ENCODE data around the gene PTPRG. TPM values are rescaled to one million over a fixed set of nuclear protein-coding genes. Genes with fewer than 3 reads are reported as not detected.

The PTPRG gene
- total RNA-seq, 4 donors from 2014 or later: 8.4 to 37.3 (median 14.9) TPM

DNA sequence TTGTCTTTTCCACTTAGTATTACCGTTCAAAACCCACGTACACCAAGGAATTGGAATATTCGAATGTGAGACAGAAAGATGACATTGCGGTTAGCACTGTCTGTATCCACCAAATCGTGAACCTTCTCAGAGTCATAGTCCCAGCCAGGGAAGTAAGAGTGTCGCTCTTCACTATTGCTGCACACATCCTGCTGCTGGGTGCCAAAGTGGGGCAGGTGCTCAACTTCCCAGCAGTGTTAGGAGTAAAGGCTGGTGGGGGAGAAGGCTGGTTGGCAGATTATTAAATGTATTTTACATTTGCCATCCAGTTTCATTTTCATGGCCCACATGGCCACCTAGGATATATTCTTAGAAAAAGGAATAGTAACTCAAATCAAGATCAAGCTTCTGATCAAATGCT, 65.1 kb downstream of the PTPRG start:
- no peak overlapping the region for H3K4me3 ChIP-seq (ENCODE audit: low read depth, poor library complexity, severe bottlenecking)
- 87% methylated on average over 6 of the region's 6 CpGs for WGBS, 2 donors
- DNase-seq (ENCODE audit: low spot score in 2 of 2): no peak
- no peak for TF ChIP-seq POLR2A (IDR thresholded peaks at IDR 0.05)
- TF ChIP-seq, protein P1, sequence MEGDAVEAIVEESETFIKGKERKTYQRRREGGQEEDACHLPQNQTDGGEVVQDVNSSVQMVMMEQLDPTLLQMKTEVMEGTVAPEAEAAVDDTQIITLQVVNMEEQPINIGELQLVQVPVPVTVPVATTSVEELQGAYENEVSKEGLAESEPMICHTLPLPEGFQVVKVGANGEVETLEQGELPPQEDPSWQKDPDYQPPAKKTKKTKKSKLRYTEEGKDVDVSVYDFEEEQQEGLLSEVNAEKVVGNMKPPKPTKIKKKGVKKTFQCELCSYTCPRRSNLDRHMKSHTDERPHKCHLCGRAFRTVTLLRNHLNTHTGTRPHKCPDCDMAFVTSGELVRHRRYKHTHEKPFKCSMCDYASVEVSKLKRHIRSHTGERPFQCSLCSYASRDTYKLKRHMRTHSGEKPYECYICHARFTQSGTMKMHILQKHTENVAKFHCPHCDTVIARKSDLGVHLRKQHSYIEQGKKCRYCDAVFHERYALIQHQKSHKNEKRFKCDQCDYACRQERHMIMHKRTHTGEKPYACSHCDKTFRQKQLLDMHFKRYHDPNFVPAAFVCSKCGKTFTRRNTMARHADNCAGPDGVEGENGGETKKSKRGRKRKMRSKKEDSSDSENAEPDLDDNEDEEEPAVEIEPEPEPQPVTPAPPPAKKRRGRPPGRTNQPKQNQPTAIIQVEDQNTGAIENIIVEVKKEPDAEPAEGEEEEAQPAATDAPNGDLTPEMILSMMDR (IDR thresholded peaks at IDR 0.05): no peak
- intact Hi-C loops (cut with DNase I; ENCODE audit: low total_unique reads): no loop called here

DNA sequence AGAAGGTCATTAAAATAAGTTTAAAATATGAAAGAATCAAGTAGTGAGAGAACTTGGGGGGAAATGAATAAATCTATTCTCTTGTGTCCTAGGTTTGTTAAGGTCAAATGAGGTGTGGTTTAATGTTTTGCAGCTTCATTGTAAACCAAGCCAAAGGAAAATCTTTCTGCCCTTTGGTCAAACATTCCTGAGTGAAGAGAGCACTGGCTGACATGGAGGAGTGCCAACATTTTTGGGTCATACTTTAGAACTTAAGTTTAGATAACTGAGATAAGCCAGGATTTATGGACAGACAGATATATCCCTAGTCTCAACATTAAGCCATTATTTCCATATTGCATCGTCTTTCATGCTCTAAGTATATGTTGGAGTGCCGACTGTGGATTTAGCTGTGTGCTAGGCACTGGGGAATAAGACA, 66.4 kb downstream of the PTPRG start:
- no peak for DNase-seq (ENCODE audit: low spot score in 2 of 2)
- WGBS, 2 donors: 58 to 70% methylated on average over 2 of the region's 2 CpGs
- intact Hi-C loops (cut with DNase I; ENCODE audit: low total_unique reads): no loop called here
- TF ChIP-seq, protein P1 (IDR thresholded peaks at IDR 0.05): no peak
- H3K4me3 ChIP-seq (ENCODE audit: low read depth, poor library complexity, severe bottlenecking): no peak overlapping the region

DNA sequence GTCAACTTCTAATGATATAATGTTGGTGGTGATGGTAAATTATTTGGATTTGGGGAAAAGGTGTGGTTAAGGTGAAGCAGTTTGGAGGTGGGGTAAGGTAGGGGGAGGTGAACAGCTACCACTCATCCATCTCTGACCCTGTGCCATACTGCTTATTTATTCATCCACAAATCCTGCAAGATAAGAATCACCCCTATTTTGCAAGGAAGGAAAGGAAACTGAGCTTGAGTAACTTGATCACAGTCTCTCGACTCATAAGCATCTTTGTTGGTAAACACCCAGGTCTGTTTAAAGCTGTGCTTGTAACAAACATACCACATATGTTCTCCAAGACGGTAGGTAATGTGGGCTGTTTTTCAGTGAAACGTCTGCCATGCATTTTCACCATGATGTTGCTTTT, 67.3 kb downstream of the PTPRG start:
- intact Hi-C loops (cut with DNase I; ENCODE audit: low total_unique reads): no loop called here
- WGBS, 2 donors: 75 to 83% methylated on average over 3 of the region's 3 CpGs

DNA sequence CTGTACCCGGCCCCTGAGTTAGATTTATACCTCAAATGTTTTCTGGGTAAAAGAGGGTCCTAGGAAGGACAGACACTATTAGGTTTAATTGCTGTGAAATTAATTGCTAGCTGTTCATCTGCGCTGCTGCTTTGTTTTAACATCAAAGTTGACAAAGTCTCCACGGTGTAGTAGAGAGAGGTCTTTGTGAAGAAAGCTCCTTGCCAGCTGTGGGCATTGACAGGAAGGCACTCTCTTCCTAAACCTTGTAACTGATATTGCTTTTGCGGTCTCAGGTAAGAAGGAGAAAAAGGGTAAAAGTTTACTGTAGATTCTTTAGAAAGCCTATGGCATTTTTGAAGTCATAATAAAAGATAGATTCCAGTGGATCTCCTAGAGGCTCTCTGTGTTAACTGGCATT, 68.1 kb downstream of the PTPRG start:
- 94 to 96% methylated on average over 4 of the region's 4 CpGs for WGBS, 2 donors
- DNase-seq (ENCODE audit: low spot score in 2 of 2): no peak
- intact Hi-C loops (cut with DNase I; ENCODE audit: low total_unique reads): no loop called here

More for the DNA sequence above, 67.3 kb downstream of the PTPRG start:
- TF ChIP-seq POLR2A (IDR thresholded peaks at IDR 0.05): no peak
- TF ChIP-seq, protein P1 (IDR thresholded peaks at IDR 0.05): no peak
- H3K4me3 ChIP-seq (ENCODE audit: low read depth, poor library complexity, severe bottlenecking): no peak overlapping the region
- DNase-seq (ENCODE audit: low spot score in 2 of 2): no peak

DNA sequence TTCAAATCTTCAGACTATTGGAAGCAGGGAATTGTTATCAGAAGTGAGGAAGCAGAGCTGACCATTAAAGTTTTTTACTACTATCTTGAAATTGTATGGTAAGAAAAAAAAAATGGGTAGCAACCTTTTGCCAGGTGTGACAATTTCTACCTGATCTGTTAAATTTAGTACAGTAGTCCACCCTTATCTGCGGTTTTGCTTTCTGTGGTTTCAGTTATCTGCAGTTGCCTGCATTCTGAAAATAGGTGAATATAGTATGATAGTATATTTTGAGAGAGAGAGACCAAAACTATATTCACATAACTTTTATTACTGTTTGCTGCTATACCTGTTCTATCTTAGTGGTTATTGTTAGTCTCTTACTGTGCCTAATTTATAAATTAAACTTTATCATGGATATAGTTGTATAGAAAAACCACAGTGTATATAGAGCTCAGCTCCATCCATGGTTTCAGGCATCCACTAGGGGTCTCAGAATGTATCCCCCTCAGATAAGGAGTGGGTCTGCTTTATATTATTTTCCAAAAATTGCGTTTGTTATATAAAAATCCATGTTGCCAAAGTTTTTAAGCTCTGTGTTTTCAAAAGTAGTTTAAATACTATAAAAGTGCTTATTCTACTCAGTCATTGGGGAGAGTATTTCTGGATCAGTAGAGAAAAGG, 69.9 kb downstream of the PTPRG start:
- intact Hi-C loops (cut with DNase I; ENCODE audit: low total_unique reads): no loop called here
- no peak for TF ChIP-seq POLR2A (IDR thresholded peaks at IDR 0.05)
- TF ChIP-seq, protein P1 (IDR thresholded peaks at IDR 0.05): no peak
- WGBS, 2 donors: 87 to 91% methylated on average over 2 of the region's 2 CpGs
- DNase-seq (ENCODE audit: low spot score in 2 of 2): no peak
- H3K4me3 ChIP-seq (ENCODE audit: low read depth, poor library complexity, severe bottlenecking): no peak overlapping the region

More for the DNA sequence above, 68.1 kb downstream of the PTPRG start:
- TF ChIP-seq, protein P1 (IDR thresholded peaks at IDR 0.05): no peak
- no peak for TF ChIP-seq POLR2A (IDR thresholded peaks at IDR 0.05)
- no peak overlapping the region for H3K4me3 ChIP-seq (ENCODE audit: low read depth, poor library complexity, severe bottlenecking)
